Measurements from ENCODE around the gene ROBO1.

DNA sequence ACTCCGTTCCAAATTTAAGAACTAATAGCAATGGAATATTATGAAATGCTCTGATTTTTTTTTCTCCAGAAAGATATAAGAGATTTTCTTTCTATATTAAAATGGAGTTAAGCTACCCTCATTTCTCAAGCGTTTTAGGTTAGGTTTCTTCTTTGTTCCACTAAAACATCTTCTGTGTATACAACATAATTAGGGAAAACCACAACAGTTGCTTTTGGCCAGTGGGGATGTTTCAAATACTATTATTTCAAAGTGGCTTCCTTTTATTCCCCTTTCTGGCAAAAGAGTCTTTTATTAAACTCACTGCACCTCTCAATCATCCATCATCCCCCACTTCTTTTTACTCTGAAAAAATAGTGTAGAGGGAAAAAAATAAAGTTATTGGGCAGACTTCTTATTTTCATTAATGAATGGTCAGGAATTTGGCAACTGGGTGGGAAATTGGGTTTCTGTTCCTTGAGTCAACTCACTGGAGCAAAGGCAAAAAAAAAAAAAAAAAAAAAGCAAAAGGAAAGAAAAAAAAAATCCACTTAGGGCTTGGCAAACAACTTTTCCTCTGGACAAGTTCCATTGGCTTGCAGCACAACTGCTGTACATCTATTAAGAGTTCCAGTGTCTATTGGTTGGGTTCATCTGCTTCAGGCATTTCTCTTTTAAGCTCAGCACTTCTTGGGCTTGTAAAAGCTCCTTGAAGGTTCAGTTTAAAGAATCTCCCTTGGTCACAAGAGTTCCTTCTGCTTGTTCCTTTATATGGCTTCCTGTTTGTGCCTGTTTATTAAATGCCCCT lies 963.4 kb downstream of the ROBO1 start:
- TF ChIP-seq MAX (IDR thresholded peaks at IDR 0.05) (no peak), TAF1 (IDR thresholded peaks at IDR 0.05; ENCODE audit: low read depth, low read length) (no peak), CTCF (IDR thresholded peaks at IDR 0.05; ENCODE audit: control extremely low read depth in 1 of 3, insufficient read depth in 1 of 3, low read depth in 1 of 3, low read length in 3 of 3) (no peak), EP300 (IDR thresholded peaks at IDR 0.05; ENCODE audit: borderline replicate concordance in 1 of 2, low read depth in 2 of 2, low read length in 2 of 2) (no peak)
